Non-pigmented ciliary epithelial cell (primary cell): Measurements from ENCODE around the gene AGBL5.
"Not testable (repeated sequence)": the region's sequence is repeated elsewhere in the genome, so short reads cannot be mapped to it uniquely, and the experiment has no call there.

Experiments
- DNase-seq: peaks from one replicate; pipeline ENCODE4 v3.0.0-alpha.2; 2010; ENCODE audit warnings: low read depth

The AGBL5 gene

GRCh38 chr2:27053776-27054175 is 2.3 kb downstream of the AGBL5 start:
- no peak for DNase-seq

- DNase-seq = no peak
Observed at GRCh38 chr2:27054721-27055120, 3.3 kb downstream of the AGBL5 start.

GRCh38 chr2:27057184-27057583 is 5.7 kb downstream of the AGBL5 start:
- no peak for DNase-seq

- no peak for DNase-seq
Observed at GRCh38 chr2:27058210-27058609, 6.7 kb downstream of the AGBL5 start.

GRCh38 chr2:27059141-27059820 is 7.8 kb downstream of the AGBL5 start:
- DNase-seq = no peak

- DNase-seq = no peak
Observed at GRCh38 chr2:27060323-27060722, 8.9 kb downstream of the AGBL5 start.

GRCh38 chr2:27065128-27065527 is 13.7 kb downstream of the AGBL5 start:
- DNase-seq = no peak

GRCh38 chr2:27067385-27067784 is 15.9 kb downstream of the AGBL5 start:
- DNase-seq = no peak

GRCh38 chr2:27069436-27069835 is 18.0 kb downstream of the AGBL5 start:
- DNase-seq = no peak

GRCh38 chr2:27069961-27070618 is 18.6 kb downstream of the AGBL5 start:
- no peak for DNase-seq

- no peak for DNase-seq
Observed at GRCh38 chr2:27070653-27071276, 19.3 kb downstream of the AGBL5 start.

- DNase-seq = peak; percentile 53
Observed at GRCh38 chr2:27071277-27071989, 20.0 kb downstream of the AGBL5 start, which contains the start of gene OST4. Gene OST4 (minus strand): TSS chr2:27071654.

GRCh38 chr2:27071990-27072830 is 20.7 kb downstream of the AGBL5 start:
- DNase-seq = no peak

GRCh38 chr2:27072920-27073319 is 21.5 kb downstream of the AGBL5 start:
- DNase-seq = no peak

GRCh38 chr2:27073782-27074181 is 22.3 kb downstream of the AGBL5 start:
- DNase-seq = no peak

- DNase-seq = no peak
Observed at GRCh38 chr2:27074738-27075565, 23.5 kb downstream of the AGBL5 start.

- not testable (repeated sequence) for DNase-seq
Observed at GRCh38 chr2:27075566-27075871, 24.1 kb downstream of the AGBL5 start.

GRCh38 chr2:27076323-27076722 is 24.9 kb downstream of the AGBL5 start:
- DNase-seq = no peak

GRCh38 chr2:27077231-27077630 is 25.8 kb downstream of the AGBL5 start:
- no peak for DNase-seq

- DNase-seq = peak; percentile 58
Observed at GRCh38 chr2:27078267-27079194, 27.1 kb downstream of the AGBL5 start, which contains the start of gene EMILIN1. Gene EMILIN1 (plus strand): TSS chr2:27078615. CDS start chr2:27079066, 451 bp downstream.
